ENCODE measurements around the gene HNRNPR. TPM values are rescaled to one million over a fixed set of nuclear protein-coding genes. Genes with fewer than 3 reads are reported as not detected.
A peak's percentile ranks its signal among the peaks of the same experiment; 100 is the strongest.

HNRNPR gene
- total RNA-seq, 3 donors from 2014 or later: 56.6 to 114 (median 109) TPM

GRCh38 chr1:23368562-23369334, 24.7 kb upstream of the HNRNPR start:
- Histone ChIP-seq H3K4me1 (peaks cover 10 to 29% of the 10 kb centered on the region in 2 donors), H3K36me3 (no peaks in the 10 kb centered on the region), H3K4me3 (peak overlapping the region; percentile 79 to 90 (median 79)), H3K9me3 (peaks cover 9 to 11% of the 10 kb centered on the region in 2 donors), H3K27me3 (no peaks in the 10 kb centered on the region), H3K27ac (peak overlapping the region; percentile 89 to 96)
- intact Hi-C loops (cut with DNase I; ENCODE audit: low total_unique reads): no loop called here
- peak; percentile 92 for TF ChIP-seq POLR2A (IDR thresholded peaks at IDR 0.05)
- no peak for TF ChIP-seq CTCF (IDR thresholded peaks at IDR 0.05)
- TF ChIP-seq POLR2AphosphoS5 (IDR thresholded peaks at IDR 0.05): peak; percentile 78 to 88 (median 80)
- peak; percentile 89 to 90 for DNase-seq (ENCODE audit: low spot score in 2 of 2)

- Histone ChIP-seq H3K27me3 (no peaks in the 10 kb centered on the region), H3K4me3 (peak overlapping the region; percentile 79 to 90 (median 79)), H3K4me1 (peaks cover 10 to 29% of the 10 kb centered on the region in 2 donors), H3K27ac (peak overlapping the region; percentile 89 to 96), H3K9me3 (peaks cover 16 to 19% of the 10 kb centered on the region in 2 donors), H3K36me3 (peaks cover under 1% of the 10 kb centered on the region)
- peak; percentile 99 for DNase-seq (ENCODE audit: low spot score in 2 of 2)
- intact Hi-C loops (cut with DNase I; ENCODE audit: low total_unique reads): no loop called here
- TF ChIP-seq POLR2A (IDR thresholded peaks at IDR 0.05) (peak; percentile 59), CTCF (IDR thresholded peaks at IDR 0.05) (no peak), POLR2AphosphoS5 (IDR thresholded peaks at IDR 0.05) (peak; percentile 34 to 77 (median 51))
Observed at GRCh38 chr1:23367791-23368561, 23.9 kb upstream of the HNRNPR start.

- no peak for DNase-seq (ENCODE audit: low spot score in 2 of 2)
- H3K27me3 ChIP-seq: no peaks in the 10 kb centered on the region
- H3K9me3 ChIP-seq: peaks cover 22 to 25% of the 10 kb centered on the region in 2 donors
- intact Hi-C loops (cut with DNase I; ENCODE audit: low total_unique reads): no loop called here
- no peak for TF ChIP-seq POLR2AphosphoS5 (IDR thresholded peaks at IDR 0.05)
- TF ChIP-seq CTCF (IDR thresholded peaks at IDR 0.05): no peak
- TF ChIP-seq POLR2A (IDR thresholded peaks at IDR 0.05): no peak
- peaks cover 6% of the 10 kb centered on the region for H3K36me3 ChIP-seq
- peak overlapping the region; percentile 89 to 96 for H3K27ac ChIP-seq
- peak overlapping the region; percentile 79 to 90 (median 79) for H3K4me3 ChIP-seq
- H3K4me1 ChIP-seq: peaks cover 10 to 29% of the 10 kb centered on the region in 2 donors
Observed at GRCh38 chr1:23367451-23367790, 23.3 kb upstream of the HNRNPR start.

- no peaks in the 10 kb centered on the region for H3K27me3 ChIP-seq
- intact Hi-C loops (cut with DNase I; ENCODE audit: low total_unique reads): no loop called here
- peaks cover 30 to 33% of the 10 kb centered on the region in 2 donors for H3K9me3 ChIP-seq
- peak overlapping the region; percentile 79 to 90 (median 79) for H3K4me3 ChIP-seq
- peaks cover 10 to 23% of the 10 kb centered on the region in 2 donors for H3K4me1 ChIP-seq
- DNase-seq (ENCODE audit: low spot score in 2 of 2): no peak
- H3K36me3 ChIP-seq: peaks cover 13% of the 10 kb centered on the region
- TF ChIP-seq POLR2A (IDR thresholded peaks at IDR 0.05): no peak
- no peak for TF ChIP-seq CTCF (IDR thresholded peaks at IDR 0.05)
- TF ChIP-seq POLR2AphosphoS5 (IDR thresholded peaks at IDR 0.05): no peak
- peak overlapping the region; percentile 89 to 96 for H3K27ac ChIP-seq
Observed at GRCh38 chr1:23366598-23366997, 22.5 kb upstream of the HNRNPR start.

All from breast epithelium (tissue), 4 donors.